Stomach (tissue), 9 donors: ENCODE measurements around the gene ANXA9. TPM values are rescaled to one million over a fixed set of nuclear protein-coding genes. Genes with fewer than 3 reads are reported as not detected.

ENCODE experiments used
- DNase-seq, 2 donors: peaks; one replicate each; pipeline versions ENCODE4 v3.0.0 to v3.0.0-alpha.2; 2013 to 2019
- H3K27ac ChIP-seq, 5 donors: fragments of 200-600 bp in 4 of 5; sonication (generic) in 4 of 5; one replicate each; pipeline ENCODE4 v1.5.1; 2013 to 2019; ENCODE audit warnings: mild to moderate bottlenecking in 1 of 5, moderate library complexity in 1 of 5
- H3K27me3 ChIP-seq, 3 donors: fragments of 200-600 bp; sonication (generic); one replicate each; pipeline ENCODE4 v1.5.1; 2017 to 2019; ENCODE audit warnings: mixed run types in 1 of 3
- H3K36me3 ChIP-seq, 4 donors: fragments of 200-600 bp; sonication (generic); 1 replicate in 3 of 4; 2 replicates in 1 of 4; pipeline ENCODE4 v1.5.1; 2016 to 2019
- H3K4me1 ChIP-seq, 4 donors: fragments of 200-600 bp; sonication (generic); one replicate each; pipeline ENCODE4 v1.5.1; 2016 to 2019
- H3K4me3 ChIP-seq, 4 donors: fragments of 200-600 bp; sonication (generic) in 3 of 4; one replicate each; pipeline ENCODE4 v1.5.1; 2016 to 2019; ENCODE audit warnings: mild to moderate bottlenecking in 1 of 4
- H3K9me3 ChIP-seq, 4 donors: fragments of 200-600 bp; sonication (generic); one replicate each; pipeline ENCODE4 v1.5.1; 2016 to 2019
- CTCF ChIP-seq, 7 experiments: fragments of 450-650 bp in 4 of 7; fragments of 200-600 bp in 3 of 7; sonication (generic) in 3 of 7; IDR thresholded peaks; one replicate each; pipeline ENCODE4 v1.5.1; 2016 to 2019; ENCODE audit warnings: antibody characterized with exemption in 7 of 7, control low read depth in 2 of 7, mild to moderate bottlenecking in 1 of 7
- EP300 ChIP-seq: sonication (generic); formaldehyde crosslinking; IDR thresholded peaks from one replicate; pipeline ENCODE4 v1.6.1; 2017; ENCODE audit warnings: antibody characterized with exemption
- POLR2A ChIP-seq, 4 donors: fragments of 450-650 bp; IDR thresholded peaks; one replicate each; pipeline ENCODE4 v1.6.1; 2016; ENCODE audit warnings: antibody characterized with exemption in 4 of 4, control low read depth in 2 of 4, mild to moderate bottlenecking in 1 of 4, moderate library complexity in 1 of 4
- POLR2AphosphoS5 ChIP-seq, 3 donors: sonication (generic); formaldehyde crosslinking; IDR thresholded peaks; one replicate each; pipeline ENCODE4 v1.6.1; 2016; ENCODE audit warnings: antibody characterized with exemption in 3 of 3
- WGBS, 5 donors: extraction: QIAGEN DNeasy Blood & Tissue Kit in 3 of 5; methylation state at CpG; one replicate each; pipeline versions ENCODE4 v1.1.5 to v1.1.7; 2013 to 2018; 5-methylcytosine and 5-hydroxymethylcytosine counted together
- intact Hi-C: fragments of 100-400 bp; cut with DNase I; formaldehyde crosslinking; loops from one replicate; pipeline ENCODE4 v1.15.1; 2023; ENCODE audit warnings: low total_unique reads
- polyA plus RNA-seq, 3 donors: library from polyadenylated mRNA; stranded (reverse); fragments of 200-250 nt; gene quantifications; one replicate each; pipeline ENCODE4 v1.2.3, GENCODE V29; 2013
- total RNA-seq, 5 donors: library from RNA; depleted of rRNA; stranded (reverse); fragments of >200 nt; gene quantifications; one replicate each; pipeline versions ENCODE4 v1.1.0 to v1.2.3, GENCODE V29; 2014 to 2016
- donor health status: healthy with polysubstance abuse.
- donor health status: Bipolar disorder and iron deficiency.
- donor health status: healthy.

ANXA9 gene
- total and polyA plus RNA-seq, 8 donors, result 0.44 to 0.63 (median 0.46) TPM; not detected in 5

- no peaks in the 10 kb centered on the region for H3K27me3 ChIP-seq
- intact Hi-C loops, result no loop called here
- no peak for TF ChIP-seq CTCF (IDR thresholded peaks at IDR 0.05)
- TF ChIP-seq POLR2AphosphoS5 (IDR thresholded peaks at IDR 0.05), result no peak
- TF ChIP-seq EP300, result no peak
- TF ChIP-seq POLR2A (IDR thresholded peaks at IDR 0.05), result no peak
- no peaks in the 10 kb centered on the region for H3K36me3 ChIP-seq
- H3K9me3 ChIP-seq, result no peaks in the 10 kb centered on the region
- no peak for DNase-seq
- H3K4me1 ChIP-seq, result peaks cover 41 to 85% (median 69%) of the 10 kb centered on the region in 4 donors
- 94 to 97% (median 96%) methylated on average over 8 of the region's 8 CpGs for WGBS, 5 donors
- peak overlapping the region in 2 of 4 donors; percentile 66 to 73 for H3K4me3 ChIP-seq
- H3K27ac ChIP-seq, result peak overlapping the region in 3 of 5 donors; percentile 89 to 92 (median 90)
These were observed 27.7 kb downstream of the ANXA9 start for GRCh38 chr1:151009674-151010345.

GRCh38 chr1:151010346-151010726, 28.2 kb downstream of the ANXA9 start:
- intact Hi-C loops, result no loop called here
- Histone ChIP-seq H3K27ac (no peak overlapping the region), H3K4me3 (no peak overlapping the region), H3K36me3 (no peaks in the 10 kb centered on the region), H3K9me3 (no peaks in the 10 kb centered on the region), H3K27me3 (no peaks in the 10 kb centered on the region), H3K4me1 (peaks cover 41 to 80% (median 64%) of the 10 kb centered on the region in 4 donors)
- no peak for DNase-seq
- 84 to 86% (median 84%) methylated on average over 3 of the region's 3 CpGs for WGBS, 5 donors
- TF ChIP-seq CTCF (IDR thresholded peaks at IDR 0.05) (no peak), POLR2AphosphoS5 (IDR thresholded peaks at IDR 0.05) (no peak), POLR2A (IDR thresholded peaks at IDR 0.05) (no peak), EP300 (no peak)

DNA sequence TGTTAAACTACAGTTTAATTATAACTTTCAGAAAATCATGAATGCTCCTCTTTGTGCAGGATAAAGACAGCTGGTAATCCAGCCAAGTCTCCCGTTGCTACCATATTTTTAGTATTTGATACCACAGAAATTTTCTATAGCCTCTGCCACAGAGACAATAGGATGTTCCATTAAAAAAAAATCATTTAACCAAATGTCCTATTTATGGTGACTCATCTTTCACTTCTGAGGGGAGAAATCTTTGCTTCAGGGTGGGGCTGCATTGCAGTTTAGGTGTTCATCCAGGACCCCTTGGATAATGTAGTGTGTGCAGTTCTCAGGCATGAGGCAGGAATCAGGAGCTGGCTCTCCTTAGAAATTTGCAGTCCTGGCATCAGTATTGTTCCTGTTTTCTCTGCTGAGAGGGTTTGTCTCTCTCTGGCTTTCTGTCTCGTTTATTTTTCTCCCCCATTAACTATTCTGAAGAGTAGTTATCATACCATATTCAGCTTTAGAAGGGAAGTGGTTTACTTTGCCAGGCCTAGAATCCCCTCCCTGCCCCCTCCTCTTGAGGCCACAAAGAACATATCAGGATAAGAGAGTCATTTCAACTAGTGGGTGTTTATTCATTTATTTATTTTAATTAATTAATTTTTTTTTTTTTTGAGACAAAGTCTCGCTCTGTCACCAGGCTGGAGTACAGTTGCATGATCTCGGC, 29.2 kb downstream of the ANXA9 start:
- TF ChIP-seq POLR2A (IDR thresholded peaks at IDR 0.05) (no peak), POLR2AphosphoS5 (IDR thresholded peaks at IDR 0.05) (no peak), EP300 (no peak), CTCF (IDR thresholded peaks at IDR 0.05) (no peak)
- H3K27me3 ChIP-seq, result no peaks in the 10 kb centered on the region
- H3K9me3 ChIP-seq, result no peaks in the 10 kb centered on the region
- no peak for DNase-seq
- peaks cover 0 to 6% (median 0%) of the 10 kb centered on the region in 4 donors for H3K36me3 ChIP-seq
- H3K4me3 ChIP-seq, result no peak overlapping the region
- peak overlapping the region in 2 of 5 donors; percentile 36 to 64 for H3K27ac ChIP-seq
- peaks cover 41 to 70% (median 56%) of the 10 kb centered on the region in 4 donors for H3K4me1 ChIP-seq
- 55 to 67% (median 63%) methylated on average over 4 of the region's 4 CpGs for WGBS, 5 donors
- intact Hi-C loops, result no loop called here

- no peak for TF ChIP-seq POLR2AphosphoS5 (IDR thresholded peaks at IDR 0.05)
- Histone ChIP-seq H3K36me3 (peaks cover 0 to 14% (median 5%) of the 10 kb centered on the region in 4 donors), H3K9me3 (no peaks in the 10 kb centered on the region), H3K4me3 (no peak overlapping the region), H3K27me3 (no peaks in the 10 kb centered on the region), H3K27ac (peak overlapping the region; percentile 48 to 64 (median 56)), H3K4me1 (peaks cover 30 to 57% (median 45%) of the 10 kb centered on the region in 4 donors)
- 61 to 77% (median 67%) methylated on average over 14 of the region's 14 CpGs for WGBS, 5 donors
- intact Hi-C loops, result no loop called here
- DNase-seq, result peak in 1 of 2 donors; percentile 60
These were observed 30.8 kb downstream of the ANXA9 start for GRCh38 chr1:151012684-151013471.
